ENCODE data around the gene ARMS2. TPM values are rescaled to one million over a fixed set of nuclear protein-coding genes. Genes with fewer than 3 reads are reported as not detected.

The ARMS2 gene
- total and polyA plus RNA-seq, 2 of the 13 experiments (the other 11 are each of a cell fraction or from before 2014, with no cell fraction given), result not detected

- ATAC-seq, result no peak
- no peak for DNase-seq (ENCODE audit: low spot score)
- BruUV-seq (replicated peaks), result no TSS peak
- Histone ChIP-seq H3K4me3 (replicated peaks in 1 of 3; ENCODE audit: insufficient read depth in 1 of 3, low read depth in 2 of 3, low read length in 3 of 3) (no peak overlapping the region), H3K36me3 (replicated peaks in 1 of 2; ENCODE audit: control insufficient read depth in 1 of 2, insufficient read depth in 2 of 2, low read length in 2 of 2) (peaks cover 11 to 50% of the 10 kb centered on the region in 2 experiments; a peak in 4 of 5 replicates), H3K27me3 (ENCODE audit: control insufficient read depth in 1 of 2, insufficient read depth in 2 of 2, low read length in 2 of 2) (no peaks in the 10 kb centered on the region), H3K4me1 (ENCODE audit: insufficient read depth, low read length) (no peaks in the 10 kb centered on the region), H2AFZ (ENCODE audit: low read length) (no peak overlapping the region), H3K79me2 (ENCODE audit: insufficient read depth, low read length) (no peaks in the 10 kb centered on the region), H3K9ac (ENCODE audit: insufficient read depth, low read depth, low read length) (no peak overlapping the region), H4K20me1 (ENCODE audit: insufficient read depth, low read length) (no peaks in the 10 kb centered on the region), H3K9me3 (ENCODE audit: low read length) (no peaks in the 10 kb centered on the region), H3K4me2 (ENCODE audit: low read depth, low read length) (no peak overlapping the region), H3K27ac (ENCODE audit: extremely low read length, insufficient read depth, low read length) (no peak overlapping the region)
- ChIA-PET POLR2A (no interaction called here), CTCF (ENCODE audit: low intra/inter-chr PET ratio, low total read pairs) (no interaction called here)
- 97% methylated on average over 2 of the region's 2 CpGs for WGBS (ENCODE audit: low lambda C conversion rate)
- intact Hi-C loops (cut with micrococcal nuclease; ENCODE audit: unreplicated experiment) (no loop called here), in situ Hi-C loops (cut with HindIII; ENCODE audit: extremely low pct_ligation_motif_present, low pct_unique_long_range_greater_than_20kb) (no loop called here)
- FAIRE-seq, result no peak
- TF ChIP-seq PRPF4 (IDR thresholded peaks at IDR 0.05; ENCODE audit: low read depth, low read length, poor library complexity, severe bottlenecking) (no peak), ETV6 (CRISPR knock-in tag; conservative IDR thresholded peaks at IDR 0.05) (no peak), SP2 (CRISPR knock-in tag; IDR thresholded peaks at IDR 0.05) (no peak), U2AF1 (optimal IDR thresholded peaks at IDR 0.05; ENCODE audit: low read depth, low read length) (no peak), CBFB (CRISPR knock-in tag; IDR thresholded peaks at IDR 0.05) (no peak), THAP11 (CRISPR knock-in tag; IDR thresholded peaks at IDR 0.05) (no peak), ZNF639 (CRISPR knock-in tag; conservative IDR thresholded peaks at IDR 0.05) (no peak), ZNF446 (CRISPR knock-in tag; IDR thresholded peaks at IDR 0.05) (no peak), BRD4 (CRISPR knock-in tag; IDR thresholded peaks at IDR 0.05) (no peak), ZNF34 (CRISPR knock-in tag; IDR thresholded peaks at IDR 0.05; ENCODE audit: borderline replicate concordance) (no peak), RFX5 (IDR thresholded peaks at IDR 0.05; ENCODE audit: low read depth, low read length) (no peak), MIER3 (CRISPR knock-in tag; IDR thresholded peaks at IDR 0.05; ENCODE audit: borderline replicate concordance) (no peak), ARHGAP35 (CRISPR knock-in tag; IDR thresholded peaks at IDR 0.05; ENCODE audit: borderline replicate concordance) (no peak), ZNF407 (CRISPR knock-in tag; IDR thresholded peaks at IDR 0.05; ENCODE audit: not compliant biosample characterization) (no peak)
These were observed 27.2 kb upstream of the ARMS2 start for GRCh38 chr10:122427280-122427679.

Measured in HepG2 (cell line).